Activated T-cell treated with anti-CD3 and anti-CD28 coated beads, Interleukin-2, amount 50 U/mL, for 24 hours (primary cell): ENCODE measurements around the gene MTFMT.

ENCODE experiments used
- DNase-seq: peaks from one replicate; pipeline ENCODE4 v3.0.0-alpha.2; 2020
- H3K27ac Mint-ChIP-seq: 2 replicates; pipeline ENCODE4 v1.8.0; 2020; ENCODE audit warnings: mild to moderate bottlenecking, mixed read lengths
- H3K27me3 Mint-ChIP-seq: 2 replicates; pipeline ENCODE4 v1.8.0; 2020; ENCODE audit warnings: mixed read lengths
- H3K36me3 Mint-ChIP-seq: 2 replicates; pipeline ENCODE4 v1.8.0; 2020; ENCODE audit warnings: low read depth, mixed read lengths
- H3K4me1 Mint-ChIP-seq: 2 replicates; pipeline ENCODE4 v1.8.0; 2020; ENCODE audit warnings: low read depth, mixed read lengths
- H3K4me3 Mint-ChIP-seq: 2 replicates; pipeline ENCODE4 v1.8.0; 2020; ENCODE audit warnings: mild to moderate bottlenecking, moderate library complexity, mixed read lengths
- H3K9me3 Mint-ChIP-seq: 2 replicates; pipeline ENCODE4 v1.8.0; 2020; ENCODE audit warnings: mixed read lengths

MTFMT gene

DNA sequence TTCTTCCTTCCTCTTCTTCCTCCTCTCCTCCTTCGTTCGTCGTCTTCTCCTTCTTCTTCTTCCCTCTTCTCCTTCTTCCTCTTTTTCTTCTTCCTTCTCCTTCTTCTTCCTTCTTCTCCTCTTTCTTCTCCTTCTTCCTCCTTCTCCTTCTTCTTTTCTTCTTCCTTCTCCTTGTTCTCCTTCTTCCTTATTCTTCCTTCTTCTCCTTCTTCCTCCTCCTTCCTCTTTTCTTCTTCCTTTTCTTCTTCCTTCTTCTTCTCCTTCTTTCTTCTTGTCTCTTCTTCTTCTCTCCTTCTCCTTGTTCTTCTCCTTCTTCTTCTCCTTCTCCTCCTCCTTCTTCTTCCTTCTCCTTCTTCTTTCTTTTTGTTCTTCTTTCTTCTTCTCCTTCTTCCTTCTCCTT, 75.0 kb downstream of the MTFMT start:
- H3K27me3 Mint-ChIP-seq: no peaks in the 10 kb centered on the region
- no peak for DNase-seq
- no peak overlapping the region for H3K27ac Mint-ChIP-seq
- no peaks in the 10 kb centered on the region for H3K9me3 Mint-ChIP-seq
- H3K36me3 Mint-ChIP-seq: peaks cover 40% of the 10 kb centered on the region
- H3K4me3 Mint-ChIP-seq: no peak overlapping the region
- peaks cover 1% of the 10 kb centered on the region for H3K4me1 Mint-ChIP-seq

DNA sequence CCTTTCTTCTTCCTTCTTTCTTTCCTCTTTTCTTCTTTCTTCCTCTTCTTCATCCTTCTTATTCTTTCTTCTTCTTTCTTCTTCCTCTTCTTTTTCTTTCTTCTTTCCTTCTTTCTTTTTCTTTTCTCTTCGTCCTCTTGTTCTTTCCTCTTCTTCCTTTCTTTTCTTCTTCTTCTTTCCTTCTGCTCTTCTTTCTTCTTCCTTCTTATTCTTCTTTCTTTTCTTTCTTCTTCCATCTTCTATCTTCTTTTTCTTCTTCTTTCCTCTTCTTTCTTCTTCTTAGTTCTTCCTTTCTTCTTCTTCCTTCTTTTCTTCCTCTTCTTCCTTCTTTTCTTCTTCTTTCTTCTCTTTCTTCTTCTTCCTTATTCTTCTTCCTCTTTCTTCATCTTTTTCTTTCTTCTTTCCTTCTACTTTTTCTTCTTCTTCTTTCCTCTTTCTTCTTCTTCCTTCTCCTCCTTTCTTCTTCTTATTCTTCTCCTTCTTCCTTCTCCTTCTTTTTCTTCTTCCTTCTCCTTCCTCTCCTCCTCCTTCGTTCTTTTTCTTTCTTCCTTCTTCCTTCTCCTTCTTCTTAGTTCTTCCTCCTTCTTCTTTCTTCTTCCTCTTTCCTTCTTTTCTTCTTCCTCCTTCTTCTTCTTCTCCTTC, 77.5 kb downstream of the MTFMT start:
- Mint-ChIP-seq H3K4me3 (no peak overlapping the region), H3K4me1 (peaks cover 1% of the 10 kb centered on the region), H3K36me3 (peaks cover 20% of the 10 kb centered on the region), H3K9me3 (no peaks in the 10 kb centered on the region), H3K27ac (no peak overlapping the region), H3K27me3 (no peaks in the 10 kb centered on the region)
- DNase-seq: no peak
